Suppressor macrophage treated with lipopolysaccharide for 4 hours (primary cell): ENCODE data around the gene FXN.

Source experiments
- DNase-seq: peaks from one replicate; pipeline ENCODE4 v3.0.0-alpha.2; 2020

The FXN gene

DNA sequence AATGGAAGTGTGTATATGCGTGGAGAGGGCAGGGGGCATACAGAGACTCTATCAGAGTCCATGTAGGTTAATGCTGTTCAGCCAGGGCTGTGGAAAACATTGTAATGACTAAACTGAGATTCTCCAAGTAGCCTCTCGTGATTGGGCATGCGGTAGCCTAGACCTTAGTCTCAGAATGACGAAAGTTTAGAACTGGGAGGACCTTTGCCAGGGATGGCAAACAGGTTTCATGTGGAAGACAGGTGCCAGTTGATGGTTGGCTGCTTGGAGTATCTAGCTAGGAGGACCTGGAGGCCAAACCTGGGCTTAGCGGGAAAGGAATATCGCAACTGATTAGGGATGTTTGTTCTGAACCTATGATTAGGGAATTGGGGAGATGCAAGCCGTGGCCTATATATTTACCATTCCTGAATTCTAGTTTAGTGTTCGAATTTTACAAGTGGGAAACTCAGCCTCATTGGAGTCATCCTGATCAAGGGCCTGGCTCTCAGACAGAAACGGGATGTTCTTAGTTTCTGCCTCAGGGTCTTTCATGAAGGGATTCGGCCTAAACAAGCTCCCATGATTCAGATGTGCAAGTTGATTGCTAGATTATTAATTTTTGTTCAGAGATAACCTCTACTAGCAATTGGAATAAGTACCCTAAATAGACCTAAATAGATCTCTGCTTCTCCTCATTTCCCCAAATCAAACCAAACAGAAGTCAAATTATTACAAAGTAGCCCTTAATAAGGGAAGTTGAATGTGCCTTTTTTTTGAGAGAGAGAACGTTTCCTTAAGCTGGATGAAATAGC, 111.7 kb downstream of the FXN start:
- no peak for DNase-seq

- no peak for DNase-seq
Measured at GRCh38 chr9:69149321-69149807, 113.8 kb downstream of the FXN start.
